Measurements from ENCODE around the gene ANLN.

The ANLN gene, protein sequence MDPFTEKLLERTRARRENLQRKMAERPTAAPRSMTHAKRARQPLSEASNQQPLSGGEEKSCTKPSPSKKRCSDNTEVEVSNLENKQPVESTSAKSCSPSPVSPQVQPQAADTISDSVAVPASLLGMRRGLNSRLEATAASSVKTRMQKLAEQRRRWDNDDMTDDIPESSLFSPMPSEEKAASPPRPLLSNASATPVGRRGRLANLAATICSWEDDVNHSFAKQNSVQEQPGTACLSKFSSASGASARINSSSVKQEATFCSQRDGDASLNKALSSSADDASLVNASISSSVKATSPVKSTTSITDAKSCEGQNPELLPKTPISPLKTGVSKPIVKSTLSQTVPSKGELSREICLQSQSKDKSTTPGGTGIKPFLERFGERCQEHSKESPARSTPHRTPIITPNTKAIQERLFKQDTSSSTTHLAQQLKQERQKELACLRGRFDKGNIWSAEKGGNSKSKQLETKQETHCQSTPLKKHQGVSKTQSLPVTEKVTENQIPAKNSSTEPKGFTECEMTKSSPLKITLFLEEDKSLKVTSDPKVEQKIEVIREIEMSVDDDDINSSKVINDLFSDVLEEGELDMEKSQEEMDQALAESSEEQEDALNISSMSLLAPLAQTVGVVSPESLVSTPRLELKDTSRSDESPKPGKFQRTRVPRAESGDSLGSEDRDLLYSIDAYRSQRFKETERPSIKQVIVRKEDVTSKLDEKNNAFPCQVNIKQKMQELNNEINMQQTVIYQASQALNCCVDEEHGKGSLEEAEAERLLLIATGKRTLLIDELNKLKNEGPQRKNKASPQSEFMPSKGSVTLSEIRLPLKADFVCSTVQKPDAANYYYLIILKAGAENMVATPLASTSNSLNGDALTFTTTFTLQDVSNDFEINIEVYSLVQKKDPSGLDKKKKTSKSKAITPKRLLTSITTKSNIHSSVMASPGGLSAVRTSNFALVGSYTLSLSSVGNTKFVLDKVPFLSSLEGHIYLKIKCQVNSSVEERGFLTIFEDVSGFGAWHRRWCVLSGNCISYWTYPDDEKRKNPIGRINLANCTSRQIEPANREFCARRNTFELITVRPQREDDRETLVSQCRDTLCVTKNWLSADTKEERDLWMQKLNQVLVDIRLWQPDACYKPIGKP

DNA sequence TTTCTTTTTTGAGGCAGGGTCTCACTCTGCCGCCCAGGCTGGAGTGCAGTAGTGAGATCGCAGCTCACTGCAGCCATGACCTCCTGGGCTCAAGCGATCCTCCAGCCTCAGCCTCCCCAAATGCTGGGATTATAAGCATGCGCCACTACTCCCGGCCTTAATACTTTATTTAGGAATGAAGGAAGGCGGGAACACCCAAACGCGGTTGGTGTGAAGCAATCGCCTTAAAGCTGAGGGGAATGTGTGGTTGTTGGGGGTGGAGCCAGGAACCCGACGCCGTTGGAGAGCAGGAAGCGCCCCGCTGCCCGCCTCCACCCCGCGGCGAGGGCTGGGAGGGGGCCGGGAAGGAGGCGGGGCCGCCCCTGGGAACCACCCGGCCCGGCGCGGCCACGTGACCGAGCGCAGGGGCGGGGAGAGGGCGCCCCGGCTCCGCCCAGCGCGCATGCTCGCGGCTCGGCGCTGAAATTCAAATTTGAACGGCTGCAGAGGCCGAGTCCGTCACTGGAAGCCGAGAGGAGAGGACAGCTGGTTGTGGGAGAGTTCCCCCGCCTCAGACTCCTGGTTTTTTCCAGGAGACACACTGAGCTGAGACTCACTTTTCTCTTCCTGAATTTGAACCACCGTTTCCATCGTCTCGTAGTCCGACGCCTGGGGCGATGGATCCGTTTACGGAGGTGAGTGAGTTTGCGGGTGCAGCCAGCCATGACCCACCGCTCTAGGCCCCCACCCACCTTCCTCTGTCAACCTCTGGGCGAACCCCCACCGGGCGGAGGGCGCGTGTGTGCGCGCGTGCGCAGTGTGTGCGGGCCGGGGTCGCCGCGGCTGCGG lies at the start of gene ANLN:
Gene ANLN, plus strand, starts transcription at position 492 of the 828 bp plus-strand sequence. Its CDS starts 165 bp downstream, at position 657.
- DNase-seq: peak; percentile 51 to 92 (median 81)

DNA sequence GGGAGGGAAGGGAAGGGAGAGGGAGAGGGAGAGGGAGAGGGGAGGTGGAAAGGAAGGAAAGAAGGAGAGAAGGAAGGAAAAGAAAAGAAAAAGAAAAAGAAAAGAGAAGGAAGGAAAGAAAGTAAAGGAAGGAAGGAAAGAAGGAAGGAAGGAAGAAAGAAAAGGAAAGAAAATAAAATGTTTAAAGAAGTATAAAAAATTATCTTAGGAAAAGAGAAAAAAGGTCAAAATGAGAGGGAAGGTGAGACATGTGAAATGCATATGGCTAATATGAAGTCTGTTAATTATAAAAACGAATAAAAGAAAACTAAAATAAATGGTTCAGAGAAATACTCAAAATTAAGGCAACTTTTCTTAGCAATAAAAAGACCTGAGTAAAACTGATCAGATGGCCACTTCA lies 46.1 kb upstream of the ANLN start:
- DNase-seq: no peak

DNA sequence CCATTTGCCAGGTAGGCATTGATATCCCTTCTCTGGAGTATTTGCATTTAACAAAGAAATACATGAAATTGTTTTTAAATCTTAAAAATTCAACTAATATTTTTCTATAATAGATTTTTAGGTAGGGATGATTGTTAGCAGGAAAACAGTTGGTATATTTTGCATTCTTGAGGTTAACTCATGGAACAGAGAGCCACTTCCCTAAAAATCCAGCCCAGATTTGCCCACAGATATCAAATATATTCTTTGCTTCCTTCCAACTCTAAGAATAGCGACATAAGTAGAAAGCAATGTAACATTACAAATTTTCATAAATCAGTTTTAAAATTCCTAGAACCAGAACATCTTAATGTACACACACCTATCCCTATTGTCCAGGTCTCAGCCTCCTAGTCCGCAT lies 45.0 kb upstream of the ANLN start:
- DNase-seq: no peak

DNA sequence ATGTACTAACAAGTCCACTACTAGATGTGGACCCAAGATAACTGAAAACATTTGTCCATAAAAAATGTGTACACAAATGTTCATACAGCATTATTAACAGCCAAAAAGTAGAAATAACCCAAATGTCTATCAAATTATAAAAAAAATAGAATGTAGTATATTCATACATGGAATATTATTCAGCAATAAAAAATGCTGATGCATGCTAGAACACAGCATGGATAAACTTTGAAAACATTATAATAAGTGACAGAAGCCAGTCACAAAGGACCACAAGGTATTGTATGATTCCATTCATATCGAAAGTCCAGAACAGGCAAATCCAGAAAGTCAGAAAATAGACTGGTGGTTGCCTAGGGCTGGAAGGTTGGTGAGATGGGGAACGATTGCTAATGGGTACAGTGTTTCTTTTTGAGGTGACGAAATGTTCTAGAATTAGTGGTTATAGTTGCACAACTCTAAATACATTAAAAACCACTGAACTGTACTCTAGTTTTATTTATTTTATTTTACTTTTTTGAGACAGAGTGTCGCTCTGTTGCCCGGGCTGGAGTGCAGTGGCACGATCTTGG lies 43.3 kb upstream of the ANLN start:
- no peak for DNase-seq

DNA sequence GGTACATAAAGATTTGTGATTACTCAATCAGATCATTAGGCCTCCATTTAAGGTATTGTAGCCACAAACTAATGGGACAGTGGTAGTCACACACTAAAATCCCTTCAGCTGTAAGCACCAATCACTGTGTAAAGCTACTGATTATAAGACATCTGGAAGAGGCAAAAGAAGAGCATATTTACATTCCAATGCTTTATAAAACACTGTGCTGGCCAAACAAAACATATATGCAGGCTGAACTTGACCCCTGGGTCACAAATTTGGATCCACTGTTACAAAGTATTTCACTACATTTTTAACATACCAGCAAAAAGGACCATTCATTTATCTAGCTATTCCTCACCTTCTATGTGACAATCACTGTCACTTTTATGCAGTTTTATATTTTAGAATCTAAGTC lies 41.4 kb upstream of the ANLN start:
- no peak for DNase-seq

DNA sequence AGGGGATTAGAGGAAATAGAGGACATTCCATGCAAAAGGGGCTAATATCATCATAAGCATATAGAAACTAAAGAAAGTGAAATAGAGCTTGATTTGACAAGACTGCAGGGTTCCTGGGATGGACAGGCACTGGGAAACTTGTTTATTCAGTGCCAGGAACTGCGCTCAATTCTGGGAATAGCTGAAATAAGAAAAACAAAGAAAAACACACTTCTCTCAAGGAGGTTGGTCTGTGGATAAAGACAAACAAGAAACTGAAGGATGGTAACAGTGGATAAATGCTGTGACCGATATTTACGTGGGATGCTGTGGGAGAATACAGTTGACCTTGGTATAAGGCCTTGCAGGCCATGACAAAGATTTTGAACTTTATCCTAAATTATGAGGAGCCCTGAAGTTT lies 40.9 kb upstream of the ANLN start:
- DNase-seq: no peak

DNA sequence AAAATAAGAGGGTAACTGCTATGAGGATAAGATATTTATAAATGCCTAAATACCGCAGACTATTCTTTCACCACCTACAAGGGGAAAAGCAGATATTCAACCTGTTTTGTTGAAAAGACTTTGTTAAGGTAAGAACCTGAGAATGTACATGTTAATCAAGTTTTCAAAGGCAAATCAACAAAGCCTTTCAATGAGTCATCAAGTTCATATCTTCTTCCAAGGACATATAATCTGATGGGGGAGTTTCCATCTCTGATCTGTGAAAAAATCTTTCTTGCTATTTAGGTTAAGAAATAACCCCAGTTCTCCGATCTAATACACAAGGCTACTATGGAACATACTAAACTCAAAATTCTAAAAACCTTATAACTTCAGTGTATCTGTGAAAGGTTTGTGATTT lies 40.0 kb upstream of the ANLN start:
- DNase-seq: no peak

DNA sequence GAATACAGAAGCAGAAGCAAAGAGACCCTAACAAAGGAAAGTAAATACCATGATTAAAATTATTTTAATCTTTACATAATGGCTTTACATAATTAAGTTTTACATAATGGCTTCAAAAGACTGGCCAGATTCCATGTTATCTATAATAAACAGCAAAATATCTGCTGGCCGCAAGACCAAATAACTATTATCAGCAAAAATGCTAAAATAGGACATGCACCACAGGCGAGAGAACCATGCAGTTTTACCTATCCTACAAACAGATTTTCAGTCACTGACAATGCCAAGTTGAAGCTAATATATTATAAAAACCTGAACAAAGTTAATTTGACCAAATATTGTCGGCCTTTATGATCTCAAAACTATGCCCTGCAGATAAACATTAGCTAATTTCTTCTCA lies 34.2 kb upstream of the ANLN start:
- no peak for DNase-seq

DNA sequence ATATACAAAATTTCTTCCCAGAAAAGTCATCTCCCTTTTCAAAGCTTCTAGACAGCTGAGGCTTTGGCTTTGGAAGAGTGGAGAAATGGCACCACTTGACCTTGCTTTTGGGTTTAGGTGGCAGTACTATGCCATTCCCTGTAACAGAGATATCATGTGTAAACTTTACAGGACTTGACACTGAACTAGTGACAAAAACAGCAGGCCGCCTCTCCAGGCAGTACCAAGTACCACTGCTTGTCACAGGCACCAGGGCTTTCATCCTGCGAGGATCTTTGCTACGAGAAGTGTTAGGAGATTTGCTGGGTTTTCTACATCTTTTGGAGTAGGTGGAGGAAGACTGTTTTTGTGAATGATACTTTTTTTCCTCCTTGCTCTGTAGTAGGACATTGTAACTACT lies 32.6 kb upstream of the ANLN start:
- peak in 1 of 56 donors; percentile 6 for DNase-seq

DNA sequence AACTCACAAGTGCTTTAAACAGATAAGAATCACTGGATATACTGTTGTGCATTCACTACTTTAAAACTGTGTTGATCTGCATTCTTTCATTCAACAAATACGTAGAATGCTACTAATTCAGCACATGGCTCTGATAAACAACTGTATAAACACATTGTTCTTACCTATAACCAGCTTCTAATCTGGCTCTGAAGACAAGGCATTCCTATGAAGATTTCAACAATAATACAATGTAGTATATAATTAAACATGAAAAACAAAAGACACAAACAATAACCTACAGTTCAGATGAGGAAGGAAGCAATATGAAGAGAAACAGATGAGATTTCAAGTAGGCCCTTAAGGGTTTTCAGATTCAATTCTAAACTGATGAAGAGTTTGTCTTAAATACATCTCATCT lies 31.1 kb upstream of the ANLN start:
- no peak for DNase-seq

DNA sequence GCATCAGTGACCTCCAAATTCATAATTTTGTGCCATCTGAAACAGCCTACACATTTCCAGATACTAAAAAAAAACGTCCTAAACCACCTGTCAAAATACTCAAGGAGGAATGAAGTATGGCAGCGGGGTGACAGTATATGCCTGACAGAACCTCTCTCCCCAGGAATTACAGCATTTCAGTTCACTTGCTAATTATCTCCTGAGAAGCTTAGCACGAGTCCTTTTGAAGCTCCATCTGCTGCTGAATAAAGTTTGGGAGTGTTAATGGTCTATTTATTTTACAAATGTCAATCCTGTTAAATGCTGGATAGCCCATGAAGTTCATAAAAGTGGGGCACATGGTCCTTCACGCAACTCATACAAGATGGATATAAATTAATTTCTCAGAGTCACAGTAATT lies 29.4 kb upstream of the ANLN start:
- DNase-seq: no peak

DNA sequence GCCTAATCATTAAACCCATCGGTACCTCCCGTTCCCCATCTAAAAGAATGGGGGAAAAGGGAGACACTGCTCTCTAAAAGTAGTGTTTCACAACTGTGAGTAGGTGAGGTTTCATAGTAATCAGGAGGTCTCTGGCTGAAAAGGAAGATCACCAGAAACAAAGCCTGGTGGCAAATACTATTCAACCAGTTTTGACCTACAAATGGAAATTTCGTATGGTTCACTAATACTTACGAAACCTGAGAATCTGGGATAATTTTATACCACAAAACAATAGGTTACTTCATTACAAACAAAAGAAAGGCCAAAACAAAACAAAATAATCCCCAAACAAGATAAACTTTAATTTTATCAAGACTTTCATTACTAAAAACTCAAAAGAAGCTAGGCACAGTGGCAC lies 28.4 kb upstream of the ANLN start:
- DNase-seq: no peak

DNA sequence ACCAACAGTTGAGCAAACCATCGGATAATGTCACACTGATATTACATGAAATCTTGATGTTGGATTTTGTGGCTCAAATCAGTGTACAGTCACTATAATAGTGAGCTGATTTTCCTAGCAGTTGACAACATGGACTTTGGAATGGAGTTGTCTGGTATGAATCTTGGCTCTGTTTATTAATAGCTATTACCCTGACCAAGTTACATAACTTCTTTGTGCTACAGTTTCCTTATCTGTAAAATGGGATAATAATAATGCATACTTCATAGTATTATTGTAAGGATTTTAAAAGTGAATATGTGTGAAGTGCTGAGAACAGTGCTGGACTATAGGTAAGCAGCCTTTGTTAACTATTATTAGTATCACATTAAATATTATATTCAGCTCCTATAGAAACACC lies 26.1 kb upstream of the ANLN start:
- no peak for DNase-seq

DNA sequence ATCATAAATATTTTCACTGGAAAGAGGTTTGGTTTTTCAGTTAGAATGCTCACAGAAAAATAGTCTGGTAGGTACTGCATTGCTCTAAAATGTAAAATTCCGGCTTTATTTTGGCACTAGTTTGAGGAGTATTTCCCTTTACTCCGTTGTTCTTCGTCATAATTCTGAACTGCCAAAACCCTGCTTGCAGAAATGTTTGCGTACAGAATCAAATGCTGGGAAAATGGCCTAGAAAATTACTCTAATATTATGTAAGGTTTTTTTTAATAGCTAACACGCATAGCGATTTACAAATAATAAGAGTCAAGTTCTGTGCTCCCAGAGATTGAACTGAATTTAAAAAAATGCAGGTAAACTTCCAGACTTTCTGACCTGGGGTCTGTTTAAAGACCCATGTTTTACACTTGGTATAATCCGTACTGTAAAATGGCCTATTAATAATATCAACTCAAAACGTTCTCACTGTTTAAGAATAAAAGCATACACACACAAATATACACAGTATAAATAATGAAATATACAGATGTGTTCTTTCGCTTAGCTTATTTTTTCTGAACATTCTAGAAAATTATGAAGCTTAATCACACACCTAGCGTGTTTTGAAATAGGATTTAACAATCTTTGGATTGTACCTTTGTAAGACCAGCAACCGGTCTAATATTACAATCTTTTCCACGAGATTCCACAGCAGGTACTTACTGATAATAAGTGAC lies 23.5 kb upstream of the ANLN start:
- DNase-seq: no peak

DNA sequence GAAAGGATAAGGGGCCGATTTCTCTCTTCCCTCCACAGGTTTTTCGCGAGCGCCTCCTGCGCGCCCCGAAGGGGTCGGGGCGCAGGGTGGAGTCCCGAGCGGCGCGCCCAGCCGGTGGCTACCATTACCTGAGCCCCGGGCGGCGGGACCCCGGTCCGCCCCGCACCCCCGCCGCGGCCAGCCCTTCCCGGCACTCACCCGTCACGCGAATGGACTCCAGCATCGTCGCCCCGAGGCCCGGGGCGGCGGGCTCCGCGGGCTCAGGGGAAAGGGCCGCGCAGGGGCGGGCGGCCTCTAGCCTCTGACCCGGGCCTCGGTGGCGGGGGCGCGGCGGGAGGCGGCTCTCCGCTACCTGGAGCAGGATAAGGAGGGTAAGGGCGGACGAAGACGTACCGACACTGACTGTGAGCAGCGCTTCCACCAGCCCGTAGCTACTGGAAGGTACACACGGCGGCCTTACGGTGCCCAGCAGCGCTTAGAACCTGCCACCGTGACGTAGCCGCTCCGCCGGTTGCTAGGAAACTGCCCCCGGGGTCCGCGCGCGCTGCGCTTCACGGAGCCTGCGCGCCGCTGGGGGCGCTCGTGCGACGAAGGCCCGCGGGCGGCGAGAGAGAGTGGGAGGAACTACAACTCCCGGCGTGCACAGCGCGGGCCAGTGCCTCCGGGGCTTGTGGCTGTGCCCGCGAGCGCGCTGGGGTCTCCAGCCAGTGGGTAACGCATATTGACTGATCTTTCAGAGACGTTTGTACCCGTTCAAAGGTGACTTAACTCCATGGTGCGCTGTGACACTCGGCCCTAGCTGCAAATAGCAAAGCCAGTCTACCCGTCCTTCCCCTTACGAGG lies 22.7 kb upstream of the ANLN start:
- peak; percentile 29 to 94 (median 80) for DNase-seq

DNA sequence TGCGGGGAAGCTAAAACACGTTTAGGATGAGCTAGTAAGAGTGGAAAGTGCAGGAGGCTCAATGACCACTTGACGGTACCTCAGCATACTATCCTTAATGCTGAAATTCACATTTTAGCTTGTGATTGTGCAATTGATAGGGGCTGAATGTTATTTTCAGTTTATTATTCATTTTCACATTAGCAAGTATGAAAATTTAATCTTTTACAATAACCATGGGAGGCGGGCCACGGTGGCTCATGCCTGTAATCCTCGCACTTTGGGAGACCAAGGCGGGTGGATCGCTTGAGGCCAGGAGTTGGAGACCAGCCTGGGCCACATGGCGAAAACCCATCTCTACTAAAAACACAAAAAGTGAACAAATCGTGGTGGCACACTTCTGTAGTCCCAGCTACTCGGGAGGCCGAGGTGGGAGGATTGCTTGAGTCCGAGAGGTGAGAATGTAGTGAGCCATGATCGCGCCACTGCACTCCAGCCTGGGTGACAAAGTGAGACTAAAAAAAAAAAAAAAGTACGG lies 22.0 kb upstream of the ANLN start:
- no peak for DNase-seq

DNA sequence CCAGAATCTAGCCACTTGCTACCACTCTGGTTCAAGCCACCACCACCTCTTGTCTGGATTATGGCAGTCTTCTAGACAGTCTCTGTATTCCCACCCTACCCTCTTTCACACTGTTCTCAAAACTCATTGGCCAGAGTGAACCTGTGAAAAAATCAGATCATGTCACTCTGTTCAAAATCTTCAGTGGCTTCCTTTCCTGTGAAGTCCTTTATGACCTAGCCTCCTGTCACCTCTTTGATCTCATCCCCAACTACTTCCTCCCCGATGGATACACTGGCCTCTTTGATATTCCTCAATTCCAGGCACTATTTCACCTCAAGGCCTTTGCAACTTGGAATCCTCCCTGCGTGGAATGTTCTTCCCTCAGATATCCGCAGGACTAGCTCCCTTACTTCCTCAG lies 21.2 kb upstream of the ANLN start:
- no peak for DNase-seq

DNA sequence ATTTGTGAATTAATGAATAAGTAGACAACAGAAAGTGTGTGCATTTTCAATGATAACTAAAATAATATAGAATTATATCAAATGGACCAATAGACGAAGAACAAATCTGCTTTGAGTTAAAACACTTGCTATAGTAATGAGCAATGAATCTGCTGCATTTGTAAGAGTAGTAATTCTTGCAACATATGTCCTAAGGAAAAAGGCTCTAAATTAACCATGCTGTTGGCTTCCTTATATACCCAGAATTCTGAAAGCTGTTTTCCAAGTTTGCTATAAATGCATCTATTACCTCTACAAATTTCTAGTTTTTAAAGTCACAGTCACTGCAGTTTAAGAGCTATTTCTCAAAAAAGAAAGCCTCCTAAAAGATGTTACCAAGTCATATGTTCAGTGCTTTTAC lies 20.5 kb upstream of the ANLN start:
- DNase-seq: no peak

DNA sequence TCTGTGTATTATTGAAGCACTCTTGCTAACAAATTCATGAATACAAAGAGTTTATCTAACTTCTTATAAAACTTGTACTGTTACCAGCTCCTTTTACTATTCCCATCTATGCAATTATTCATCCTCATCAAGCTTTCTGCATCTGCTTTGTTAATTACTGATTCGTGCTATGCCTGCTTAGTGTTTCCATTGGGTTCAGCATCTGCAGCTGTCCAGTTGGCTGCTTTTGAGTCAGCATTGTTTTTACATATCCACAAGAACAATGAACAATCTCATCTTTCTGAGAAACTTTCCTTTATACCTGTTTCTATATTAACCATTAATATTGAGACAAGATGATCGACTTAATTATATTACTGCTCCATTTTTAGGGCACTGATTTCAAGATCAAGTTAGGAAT lies 19.6 kb upstream of the ANLN start:
- DNase-seq: peak in 5 of 56 donors; percentile 6 to 49 (median 20)
